ENCODE results near the gene CXorf65. TPM values are rescaled to one million over a fixed set of nuclear protein-coding genes. Genes with fewer than 3 reads are reported as not detected.

Gene CXorf65
- total RNA-seq, 2 experiments from 2014 or later = 15.7 to 31.2 TPM

- no peaks in the 10 kb centered on the region for H3K9me3 Mint-ChIP-seq (ENCODE audit: low read depth)
- H3K4me1 Mint-ChIP-seq = peaks cover 73% of the 10 kb centered on the region
- no peaks in the 10 kb centered on the region for H3K27me3 Mint-ChIP-seq
- peak overlapping the region; percentile 90 for H3K27ac Mint-ChIP-seq
- CTCF ChIA-PET = interaction anchor here (0.7 to 1.4 kb wide), 3 partner anchors 8 to 12 kb away, joined by 3 to 4 read pairs (median 4); partner anchors contain the start of gene MED12
- intact Hi-C loops (cut with DNase I, micrococcal nuclease) = no loop called here
- DNase-seq = no peak
- no peak for ATAC-seq
- H3K36me3 Mint-ChIP-seq (ENCODE audit: low read depth) = peaks cover 65% of the 10 kb centered on the region
- peak overlapping the region; percentile 63 for H3K4me3 Mint-ChIP-seq
- POLR2A ChIA-PET = interaction anchor here (1.5 kb wide), 1 partner anchor 8 kb away, joined by 4 read pairs; no protein-coding TSS in a partner anchor
Observed at GRCh38 chrX:71105628-71106027, 912 bp downstream of the CXorf65 start.

GRCh38 chrX:71103110-71103983, 3.2 kb downstream of the CXorf65 start:
- intact Hi-C loops (cut with DNase I, micrococcal nuclease) = no loop called here
- peaks cover 42% of the 10 kb centered on the region for H3K36me3 Mint-ChIP-seq (ENCODE audit: low read depth)
- ATAC-seq (peak; percentile 43), DNase-seq (peak; percentile 72)
- H3K27me3 Mint-ChIP-seq = no peaks in the 10 kb centered on the region
- H3K9me3 Mint-ChIP-seq (ENCODE audit: low read depth) = no peaks in the 10 kb centered on the region
- ChIA-PET CTCF (interaction anchor here (0.9 to 1.3 kb wide), 2 partner anchors 8 to 28 kb away, joined by 4 read pairs; partner anchors contain the start of gene IL2RG), POLR2A (interaction anchor here (1.0 to 1.1 kb wide), 2 partner anchors 15 to 429 kb away, joined by 3 read pairs; partner anchors contain the start of genes MED12 and OGT)
- H3K4me1 Mint-ChIP-seq = peaks cover 85% of the 10 kb centered on the region
- H3K4me3 Mint-ChIP-seq = peak overlapping the region; percentile 67
- peak overlapping the region; percentile 84 for H3K27ac Mint-ChIP-seq

DNA sequence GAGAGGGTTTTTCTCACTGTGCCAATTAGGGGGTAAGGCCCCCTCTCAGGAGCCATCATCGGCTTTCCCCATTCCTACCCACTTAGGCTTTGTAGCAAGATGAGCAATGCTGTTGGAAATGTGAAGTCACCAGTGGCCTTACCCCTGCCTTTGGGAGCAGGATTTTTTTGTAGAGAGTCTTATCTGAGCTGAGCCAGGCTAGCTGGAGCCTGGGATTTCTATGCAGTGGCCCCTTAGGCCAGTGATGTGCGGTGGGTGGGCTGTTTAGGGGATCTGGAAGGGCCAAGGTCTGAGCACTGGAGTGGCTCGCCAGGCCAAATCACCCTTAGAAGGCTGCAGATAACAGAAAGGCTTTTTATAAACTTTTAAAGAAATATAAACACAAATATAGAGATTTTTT, 4.2 kb downstream of the CXorf65 start:
- ATAC-seq (no peak), DNase-seq (no peak)
- CTCF ChIA-PET = interaction anchor here (0.7 to 2.7 kb wide), 6 partner anchors 9 to 29 kb away, joined by 3 to 22 read pairs (median 4); partner anchors contain the start of genes IL2RG and MED12
- Mint-ChIP-seq H3K4me3 (no peak overlapping the region), H3K9me3 (ENCODE audit: low read depth) (no peaks in the 10 kb centered on the region), H3K36me3 (ENCODE audit: low read depth) (peaks cover 31% of the 10 kb centered on the region), H3K27me3 (no peaks in the 10 kb centered on the region), H3K4me1 (peaks cover 83% of the 10 kb centered on the region), H3K27ac (peak overlapping the region; percentile 47)
- intact Hi-C loops (cut with DNase I, micrococcal nuclease) = no loop called here
- POLR2A ChIA-PET = interaction anchor here (1.1 to 1.3 kb wide), 2 partner anchors 10 to 430 kb away, joined by 3 to 5 read pairs; partner anchors contain the start of gene OGT

- no peaks in the 10 kb centered on the region for H3K9me3 Mint-ChIP-seq (ENCODE audit: low read depth)
- POLR2A ChIA-PET = interaction anchor here (0.6 to 1.2 kb wide), 2 partner anchors 18 to 37 kb away, joined by 3 read pairs; no protein-coding TSS in a partner anchor
- H3K4me1 Mint-ChIP-seq = peaks cover 73% of the 10 kb centered on the region
- DNase-seq = peak; percentile 50
- H3K36me3 Mint-ChIP-seq (ENCODE audit: low read depth) = peaks cover 19% of the 10 kb centered on the region
- no peaks in the 10 kb centered on the region for H3K27me3 Mint-ChIP-seq
- peak overlapping the region; percentile 25 for H3K27ac Mint-ChIP-seq
- intact Hi-C loops (cut with DNase I, micrococcal nuclease) = no loop called here
- no peak for ATAC-seq
- no peak overlapping the region for H3K4me3 Mint-ChIP-seq
- CTCF ChIA-PET = interaction anchor here (0.7 to 2.7 kb wide), 8 partner anchors 9 to 181 kb away, joined by 3 to 22 read pairs (median 4); partner anchors contain the start of genes IL2RG and MED12
Observed at GRCh38 chrX:71100581-71101505, 5.7 kb downstream of the CXorf65 start.

DNA sequence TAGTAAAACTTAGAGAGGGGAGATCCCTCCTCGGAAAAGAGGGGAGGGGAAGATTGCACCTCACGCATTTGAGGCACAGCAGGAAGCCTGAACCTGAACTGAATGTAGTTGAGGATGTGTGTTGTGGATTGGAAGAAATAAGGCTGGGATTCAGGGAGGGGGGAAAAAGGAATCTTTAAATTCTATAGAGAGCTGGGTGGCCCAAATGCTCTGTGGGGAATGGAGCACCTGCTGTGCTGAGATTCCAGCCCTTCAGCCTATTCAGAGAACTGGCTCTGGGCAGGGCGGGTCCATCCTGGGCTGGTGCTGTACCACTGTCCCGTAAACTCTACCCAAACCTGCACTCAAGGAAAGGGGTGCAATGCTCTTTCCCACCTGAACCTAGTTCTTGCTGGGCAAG, 6.8 kb downstream of the CXorf65 start:
- Mint-ChIP-seq H3K27ac (no peak overlapping the region), H3K27me3 (no peaks in the 10 kb centered on the region)
- no peak for DNase-seq

DNA sequence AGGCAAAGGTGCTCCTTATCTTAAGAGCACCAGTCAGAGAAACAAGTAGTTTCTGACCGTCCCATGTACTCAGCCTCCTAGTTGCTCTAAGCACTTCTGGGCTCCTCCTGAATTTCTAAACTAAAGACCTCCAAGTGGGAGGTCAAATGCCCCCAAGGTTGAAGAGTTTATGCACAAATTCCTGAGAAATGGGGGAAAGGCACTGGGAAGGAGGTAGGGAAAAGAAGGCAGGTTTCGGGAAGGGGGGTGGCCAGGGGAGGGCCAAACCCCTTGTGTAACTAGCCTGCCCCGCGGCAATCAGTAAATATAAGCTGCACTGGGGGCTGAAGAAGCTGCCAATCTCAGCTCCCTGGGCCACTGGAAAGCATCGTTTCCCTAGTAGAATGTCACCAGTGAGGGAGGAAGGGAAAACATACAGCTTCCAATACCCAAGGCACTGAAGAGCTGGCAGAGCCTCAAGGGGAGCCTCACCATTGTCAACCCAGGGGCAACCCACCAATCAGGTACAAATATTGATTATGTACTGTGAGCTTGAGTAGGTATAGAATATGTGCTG, 7.5 kb downstream of the CXorf65 start:
- Mint-ChIP-seq H3K4me1 (peaks cover 61% of the 10 kb centered on the region), H3K9me3 (ENCODE audit: low read depth) (no peaks in the 10 kb centered on the region), H3K27ac (peak overlapping the region; percentile 31), H3K4me3 (no peak overlapping the region), H3K27me3 (no peaks in the 10 kb centered on the region), H3K36me3 (ENCODE audit: low read depth) (peaks cover 5% of the 10 kb centered on the region)
- no peak for ATAC-seq
- ChIA-PET CTCF (interaction anchor here (0.6 to 1.3 kb wide), 6 partner anchors 19 to 1386 kb away, joined by 3 to 8 read pairs (median 4); partner anchors contain the start of gene MED12), POLR2A (interaction anchor here (1.3 to 1.6 kb wide), 2 partner anchors 12 to 20 kb away, joined by 6 read pairs; partner anchors contain the start of genes IL2RG and MED12)
- intact Hi-C loops (cut with DNase I, micrococcal nuclease) = loop anchor here (1.0 to 5.0 kb wide), 4 partner anchors 12 to 183 kb away; partner anchors contain the start of genes IL2RG (in 1 of the 2) and NONO (in 1 of the 2)
- no peak for DNase-seq

More for the DNA sequence above, 6.8 kb downstream of the CXorf65 start:
- Mint-ChIP-seq H3K36me3 (ENCODE audit: low read depth) (peaks cover 12% of the 10 kb centered on the region), H3K4me3 (no peak overlapping the region), H3K4me1 (peaks cover 68% of the 10 kb centered on the region), H3K9me3 (ENCODE audit: low read depth) (no peaks in the 10 kb centered on the region)
- no peak for ATAC-seq
- ChIA-PET CTCF (interaction anchor here (0.6 to 2.7 kb wide), 7 partner anchors 12 to 80 kb away, joined by 3 to 22 read pairs (median 4); partner anchors contain the start of genes IL2RG and MED12), POLR2A (interaction anchor here (1.3 to 1.6 kb wide), 2 partner anchors 12 to 19 kb away, joined by 6 read pairs; partner anchors contain the start of genes IL2RG and MED12)
- intact Hi-C loops (cut with DNase I, micrococcal nuclease) = loop anchor here in 1 of 2 experiments (5.0 kb wide), 1 partner anchor 183 kb away; the partner anchor contains the start of gene NONO

DNA sequence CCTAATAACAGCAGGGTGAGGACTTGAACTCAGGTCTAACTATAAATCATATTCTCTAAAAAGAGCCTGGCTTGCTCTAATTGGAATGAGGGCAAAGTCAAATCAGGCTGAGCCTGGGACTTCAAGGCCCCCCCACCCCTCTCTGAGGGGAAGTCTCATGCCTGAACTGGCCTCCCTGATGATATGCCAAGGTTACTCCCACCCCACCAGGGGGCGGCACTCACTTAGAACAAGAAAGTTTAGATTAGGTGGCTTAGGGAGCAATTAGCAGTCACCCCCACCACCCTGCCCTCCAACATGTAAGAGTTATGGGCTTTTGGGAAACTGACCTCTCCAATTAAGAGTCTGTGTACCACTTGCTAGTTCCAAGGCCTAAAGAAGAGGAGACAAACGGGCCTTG, 8.2 kb downstream of the CXorf65 start:
- no peaks in the 10 kb centered on the region for H3K9me3 Mint-ChIP-seq (ENCODE audit: low read depth)
- H3K4me1 Mint-ChIP-seq = peaks cover 54% of the 10 kb centered on the region
- DNase-seq = peak; percentile 83
- intact Hi-C loops (cut with DNase I, micrococcal nuclease) = loop anchor here (1.0 to 5.0 kb wide), 4 partner anchors 13 to 184 kb away; partner anchors contain the start of genes IL2RG (in 1 of the 2) and NONO (in 1 of the 2)
- no peaks in the 10 kb centered on the region for H3K27me3 Mint-ChIP-seq
- ATAC-seq = peak; percentile 37
- ChIA-PET CTCF (interaction anchor here (0.8 to 2.5 kb wide), 3 partner anchors 20 to 81 kb away, joined by 3 to 17 read pairs (median 4); partner anchors contain the start of gene MED12), POLR2A (interaction anchor here (1.6 kb wide), 1 partner anchor 20 kb away, joined by 5 read pairs; the partner anchor contains the start of gene MED12)
- peaks cover 2% of the 10 kb centered on the region for H3K36me3 Mint-ChIP-seq (ENCODE audit: low read depth)
- no peak overlapping the region for H3K4me3 Mint-ChIP-seq
- no peak overlapping the region for H3K27ac Mint-ChIP-seq

- H3K4me1 Mint-ChIP-seq = peaks cover 38% of the 10 kb centered on the region
- H3K27ac Mint-ChIP-seq = peak overlapping the region; percentile 13
- no peaks in the 10 kb centered on the region for H3K9me3 Mint-ChIP-seq (ENCODE audit: low read depth)
- no peak for ATAC-seq
- H3K27me3 Mint-ChIP-seq = no peaks in the 10 kb centered on the region
- H3K36me3 Mint-ChIP-seq (ENCODE audit: low read depth) = peaks cover 2% of the 10 kb centered on the region
- H3K4me3 Mint-ChIP-seq = peak overlapping the region; percentile 89
- POLR2A ChIA-PET = interaction anchor here (1.3 to 1.6 kb wide), 2 partner anchors 22 to 187 kb away, joined by 5 read pairs; partner anchors contain the start of genes MED12 and NONO
- no peak for DNase-seq
- intact Hi-C loops (cut with DNase I, micrococcal nuclease) = loop anchor here (1.0 to 5.0 kb wide), 5 partner anchors 14 to 186 kb away; partner anchors contain the start of genes NONO (in 2 of the 2), IL2RG (in 1 of the 2), MED12 (in 1 of the 2) and SNX12 (in 1 of the 2)
- CTCF ChIA-PET = interaction anchor here (1.0 to 2.5 kb wide), 2 partner anchors 9 to 34 kb away, joined by 3 to 17 read pairs; no protein-coding TSS in a partner anchor
Observed at GRCh38 chrX:71096760-71097032, 9.8 kb downstream of the CXorf65 start.

- intact Hi-C loops (cut with DNase I, micrococcal nuclease) = loop anchor here (1.0 to 5.0 kb wide), 7 partner anchors 15 to 270 kb away; partner anchors contain the start of genes NONO (in 2 of the 2), SNX12 (in 2 of the 2), IL2RG (in 1 of the 2) and MED12 (in 1 of the 2)
- ChIA-PET CTCF (interaction anchor here (1.0 to 2.5 kb wide), 2 partner anchors 9 to 34 kb away, joined by 3 to 17 read pairs; no protein-coding TSS in a partner anchor), POLR2A (interaction anchor here (1.3 kb wide), 1 partner anchor 187 kb away, joined by 5 read pairs; the partner anchor contains the start of gene NONO)
- Mint-ChIP-seq H3K36me3 (ENCODE audit: low read depth) (no peaks in the 10 kb centered on the region), H3K27me3 (no peaks in the 10 kb centered on the region), H3K9me3 (ENCODE audit: low read depth) (no peaks in the 10 kb centered on the region), H3K4me3 (peak overlapping the region; percentile 89), H3K27ac (peak overlapping the region; percentile 74), H3K4me1 (peaks cover 33% of the 10 kb centered on the region)
- ATAC-seq (peak; percentile 31), DNase-seq (peak; percentile 24)
Observed at GRCh38 chrX:71095981-71096759, 10.4 kb downstream of the CXorf65 start.
